Measurements from ENCODE around the gene SLC5A9. TPM values are rescaled to one million over a fixed set of nuclear protein-coding genes. Genes with fewer than 3 reads are reported as not detected.

The SLC5A9 gene
- total and polyA plus RNA-seq, 8 donors = 0.28 to 1.8 (median 0.92) TPM; not detected in 3

GRCh38 chr1:48217856-48218255 is 4.7 kb upstream of the SLC5A9 start:
- no peaks in the 10 kb centered on the region for H3K36me3 ChIP-seq
- no peaks in the 10 kb centered on the region for H3K9me3 ChIP-seq
- no peak overlapping the region for H3K4me3 ChIP-seq
- DNase-seq = no peak
- no peak overlapping the region for H3K27ac ChIP-seq
- peaks cover 0 to 16% (median 4%) of the 10 kb centered on the region in 4 donors for H3K4me1 ChIP-seq
- peaks cover 0 to 4% (median 0%) of the 10 kb centered on the region in 3 donors for H3K27me3 ChIP-seq
- no peak for TF ChIP-seq EP300 (IDR thresholded peaks at IDR 0.05)
- no peak for TF ChIP-seq CTCF (IDR thresholded peaks at IDR 0.05)
- TF ChIP-seq POLR2A (IDR thresholded peaks at IDR 0.05) = no peak
- TF ChIP-seq POLR2AphosphoS5 (IDR thresholded peaks at IDR 0.05) = no peak
- intact Hi-C loops (cut with DNase I; ENCODE audit: low total_unique reads) = no loop called here
- 0 to 90% (median 40%) methylated on average over 1 of the region's 1 CpG for WGBS, 5 donors

- intact Hi-C loops (cut with DNase I; ENCODE audit: low total_unique reads) = no loop called here
- no peak overlapping the region for H3K4me3 ChIP-seq
- DNase-seq = no peak
- H3K27me3 ChIP-seq = peaks cover 0 to 5% (median 0%) of the 10 kb centered on the region in 3 donors
- H3K4me1 ChIP-seq = peaks cover 0 to 22% (median 4%) of the 10 kb centered on the region in 4 donors
- WGBS, 5 donors = 71 to 88% (median 83%) methylated on average over 2 of the region's 2 CpGs
- TF ChIP-seq CTCF (IDR thresholded peaks at IDR 0.05) (no peak), EP300 (IDR thresholded peaks at IDR 0.05) (no peak), POLR2A (IDR thresholded peaks at IDR 0.05) (no peak), POLR2AphosphoS5 (IDR thresholded peaks at IDR 0.05) (no peak)
- H3K36me3 ChIP-seq = no peaks in the 10 kb centered on the region
- H3K9me3 ChIP-seq = no peaks in the 10 kb centered on the region
- no peak overlapping the region for H3K27ac ChIP-seq
Measured at GRCh38 chr1:48219803-48220202, 2.7 kb upstream of the SLC5A9 start.

GRCh38 chr1:48221122-48221521 is 1.4 kb upstream of the SLC5A9 start:
- Histone ChIP-seq H3K4me3 (no peak overlapping the region), H3K27me3 (peaks cover 0 to 7% (median 0%) of the 10 kb centered on the region in 3 donors), H3K36me3 (no peaks in the 10 kb centered on the region), H3K4me1 (peaks cover 0 to 17% (median 2%) of the 10 kb centered on the region in 4 donors), H3K27ac (no peak overlapping the region), H3K9me3 (no peaks in the 10 kb centered on the region)
- 57 to 84% (median 82%) methylated on average over 3 of the region's 3 CpGs for WGBS, 5 donors
- DNase-seq = no peak
- intact Hi-C loops (cut with DNase I; ENCODE audit: low total_unique reads) = no loop called here
- no peak for TF ChIP-seq EP300 (IDR thresholded peaks at IDR 0.05)
- no peak for TF ChIP-seq CTCF (IDR thresholded peaks at IDR 0.05)
- no peak for TF ChIP-seq POLR2A (IDR thresholded peaks at IDR 0.05)
- no peak for TF ChIP-seq POLR2AphosphoS5 (IDR thresholded peaks at IDR 0.05)

DNA sequence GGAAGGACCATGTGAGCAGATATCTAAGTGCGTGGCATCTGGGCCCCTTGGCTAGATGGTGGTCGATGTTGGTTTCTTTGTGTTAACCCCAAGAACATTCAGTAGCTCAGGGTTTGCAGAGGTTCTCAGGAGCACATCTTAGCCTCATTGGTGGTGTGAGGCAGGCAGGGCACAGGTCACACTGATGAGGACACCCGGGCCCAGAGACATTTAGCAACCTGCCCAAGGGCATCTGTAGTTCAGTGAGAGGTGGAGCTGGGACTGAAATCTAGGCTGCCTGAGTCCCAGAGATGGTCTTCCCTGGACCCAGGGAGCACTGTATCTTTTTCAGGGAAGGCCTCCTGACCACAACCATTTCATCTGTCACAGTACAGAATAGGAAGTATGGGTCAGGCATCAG is 859 bp upstream of the SLC5A9 start:
- 85 to 97% (median 88%) methylated on average over 3 of the region's 3 CpGs for WGBS, 5 donors
- Histone ChIP-seq H3K36me3 (no peaks in the 10 kb centered on the region), H3K4me3 (no peak overlapping the region), H3K9me3 (no peaks in the 10 kb centered on the region), H3K4me1 (peaks cover 0 to 17% (median 2%) of the 10 kb centered on the region in 4 donors), H3K27me3 (peaks cover 0 to 7% (median 0%) of the 10 kb centered on the region in 3 donors), H3K27ac (no peak overlapping the region)
- no peak for TF ChIP-seq CTCF (IDR thresholded peaks at IDR 0.05)
- TF ChIP-seq POLR2AphosphoS5 (IDR thresholded peaks at IDR 0.05) = no peak
- TF ChIP-seq EP300 (IDR thresholded peaks at IDR 0.05) = no peak
- TF ChIP-seq POLR2A (IDR thresholded peaks at IDR 0.05) = no peak
- no peak for DNase-seq
- intact Hi-C loops (cut with DNase I; ENCODE audit: low total_unique reads) = no loop called here
